ENCODE measurements around the gene PTRHD1. TPM values are rescaled to one million over a fixed set of nuclear protein-coding genes. Genes with fewer than 3 reads are reported as not detected.

PTRHD1 gene
- total and polyA plus RNA-seq, 8 donors = 8.4 to 41.0 (median 22.8) TPM

DNA sequence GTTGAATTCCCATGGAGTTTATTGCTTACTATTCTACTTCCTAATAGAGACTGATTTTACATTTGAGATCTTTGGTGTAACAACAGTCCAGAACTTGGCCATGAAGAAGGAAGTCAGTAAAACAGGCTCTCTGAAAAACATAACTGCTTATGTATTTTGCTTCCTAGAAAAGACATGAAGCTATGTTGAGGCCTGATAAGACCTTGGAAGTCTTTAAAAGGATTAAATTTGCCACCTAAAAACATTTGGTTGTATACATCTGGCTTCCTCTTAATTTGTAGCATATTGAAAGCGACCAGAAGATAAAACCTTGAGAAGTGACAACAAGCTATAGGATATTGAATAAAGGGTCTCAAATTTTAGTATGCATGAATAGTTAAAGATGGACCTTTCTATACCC is 36.4 kb downstream of the PTRHD1 start:
- 89 to 100% (median 95%) methylated on average over 1 of the region's 1 CpG for WGBS, 5 donors
- DNase-seq = no peak

DNA sequence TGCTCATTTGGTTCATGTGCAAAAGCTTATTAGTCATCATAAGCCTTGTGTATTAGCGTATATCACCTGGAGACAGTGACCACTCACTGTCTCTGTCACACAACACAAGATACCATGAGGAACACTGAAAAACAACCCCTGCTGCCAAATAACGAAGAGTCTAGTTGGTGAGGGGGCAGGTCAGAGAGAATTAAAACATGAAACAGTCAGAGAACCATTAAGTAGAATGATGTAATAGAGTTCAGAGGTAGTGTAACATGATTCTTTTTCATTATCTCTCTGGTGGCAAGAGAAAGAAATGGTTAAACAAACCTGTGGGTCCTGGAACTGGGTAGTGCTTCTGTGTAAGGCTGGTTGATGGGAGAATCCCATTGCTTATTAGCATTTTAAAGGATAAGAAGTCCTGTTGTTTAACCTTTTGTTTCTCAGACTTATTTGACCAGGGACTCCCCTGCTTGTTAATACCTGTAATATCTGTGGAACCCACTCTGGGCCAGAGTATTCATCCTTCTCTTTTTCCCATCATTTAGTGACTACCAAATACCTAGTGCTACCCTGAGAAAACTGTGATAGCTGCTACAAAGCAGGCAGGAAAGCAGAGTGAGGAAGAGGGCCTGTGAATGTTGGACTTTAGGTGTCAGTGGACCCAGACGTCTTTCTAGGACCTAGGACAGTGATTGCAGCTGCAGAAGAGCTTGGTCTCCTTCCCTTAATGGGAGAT is 38.0 kb downstream of the PTRHD1 start:
- Histone ChIP-seq H3K9me3 (no peaks in the 10 kb centered on the region), H3K27ac (no peak overlapping the region), H3K27me3 (no peaks in the 10 kb centered on the region), H3K4me3 (no peak overlapping the region), H3K4me1 (no peaks in the 10 kb centered on the region), H3K36me3 (peaks cover 22 to 89% (median 86%) of the 10 kb centered on the region in 4 donors)
- intact Hi-C loops (cut with DNase I; ENCODE audit: low total_unique reads) = no loop called here
- 76 to 89% (median 82%) methylated on average over 3 of the region's 3 CpGs for WGBS, 5 donors
- TF ChIP-seq POLR2A (IDR thresholded peaks at IDR 0.05) (no peak), CTCF (IDR thresholded peaks at IDR 0.05) (no peak), POLR2AphosphoS5 (IDR thresholded peaks at IDR 0.05) (no peak), EP300 (IDR thresholded peaks at IDR 0.05) (no peak)
- no peak for DNase-seq

More for the DNA sequence above, 36.4 kb downstream of the PTRHD1 start:
- peaks cover 22 to 97% (median 94%) of the 10 kb centered on the region in 4 donors for H3K36me3 ChIP-seq
- H3K27me3 ChIP-seq = no peaks in the 10 kb centered on the region
- intact Hi-C loops (cut with DNase I; ENCODE audit: low total_unique reads) = no loop called here
- no peaks in the 10 kb centered on the region for H3K9me3 ChIP-seq
- no peak overlapping the region for H3K4me3 ChIP-seq
- no peak overlapping the region for H3K27ac ChIP-seq
- no peaks in the 10 kb centered on the region for H3K4me1 ChIP-seq
- TF ChIP-seq CTCF (IDR thresholded peaks at IDR 0.05) (no peak), POLR2A (IDR thresholded peaks at IDR 0.05) (no peak), POLR2AphosphoS5 (IDR thresholded peaks at IDR 0.05) (no peak), EP300 (IDR thresholded peaks at IDR 0.05) (no peak)

- 84 to 98% (median 88%) methylated on average over 7 of the region's 7 CpGs for whole genome bisulfite sequencing, 5 donors
- Histone ChIP-seq H3K36me3 (peaks cover 10 to 58% (median 54%) of the 10 kb centered on the region in 4 donors), H3K27me3 (no peaks in the 10 kb centered on the region), H3K9me3 (no peaks in the 10 kb centered on the region), H3K27ac (no peak overlapping the region), H3K4me1 (peaks cover 0 to 2% (median 0%) of the 10 kb centered on the region in 4 donors), H3K4me3 (no peak overlapping the region)
- peak in 1 of 2 donors; percentile 16 for DNase-seq
- TF ChIP-seq POLR2AphosphoS5 (IDR thresholded peaks at IDR 0.05) (no peak), EP300 (IDR thresholded peaks at IDR 0.05) (no peak), POLR2A (IDR thresholded peaks at IDR 0.05) (no peak), CTCF (IDR thresholded peaks at IDR 0.05) (no peak)
- intact Hi-C loops (cut with DNase I; ENCODE audit: low total_unique reads) = no loop called here
These were observed 44.0 kb downstream of the PTRHD1 start for GRCh38 chr2:24749069-24749691.

GRCh38 chr2:24747299-24747698 is 45.9 kb downstream of the PTRHD1 start:
- TF ChIP-seq POLR2A (IDR thresholded peaks at IDR 0.05) (no peak), CTCF (IDR thresholded peaks at IDR 0.05) (no peak), POLR2AphosphoS5 (IDR thresholded peaks at IDR 0.05) (no peak), EP300 (IDR thresholded peaks at IDR 0.05) (no peak)
- no peak for DNase-seq
- H3K36me3 ChIP-seq = peaks cover 4 to 53% (median 47%) of the 10 kb centered on the region in 4 donors
- no peaks in the 10 kb centered on the region for H3K9me3 ChIP-seq
- no peaks in the 10 kb centered on the region for H3K27me3 ChIP-seq
- H3K4me3 ChIP-seq = no peak overlapping the region
- 94 to 100% (median 97%) methylated on average over 3 of the region's 3 CpGs for WGBS, 5 donors
- H3K4me1 ChIP-seq = peaks cover 0 to 7% (median 0%) of the 10 kb centered on the region in 4 donors
- intact Hi-C loops (cut with DNase I; ENCODE audit: low total_unique reads) = no loop called here
- H3K27ac ChIP-seq = no peak overlapping the region

Data from stomach (tissue), 9 donors.